Spleen (tissue), 7 donors: ENCODE measurements around the gene DECR2.
A peak's percentile ranks its signal among the peaks of the same experiment; 100 is the strongest.

Experiments used
- POLR2A ChIP-seq, 3 donors: fragments of 450-650 bp; IDR thresholded peaks; one replicate each; pipeline ENCODE4 v1.5.1; 2017; ENCODE audit warnings: antibody characterized with exemption in 3 of 3, mild to moderate bottlenecking in 1 of 3
- POLR2AphosphoS5 ChIP-seq, 3 donors: sonication (generic); formaldehyde crosslinking; IDR thresholded peaks; one replicate each; pipeline ENCODE4 v1.5.1; 2017; ENCODE audit warnings: antibody characterized with exemption in 3 of 3
- TF ChIP-seq, protein P1 (sequence below), 11 experiments: fragments of 200-600 bp in 7 of 11; fragments of 450-650 bp in 4 of 11; sonication (generic) in 4 of 11; IDR thresholded peaks in 8 of 11; conservative IDR thresholded peaks in 3 of 11; 1 replicate in 7 of 11; 2 replicates in 4 of 11; pipeline versions ENCODE4 v1.4.0 to v1.8.0; 2016 to 2021; ENCODE audit warnings: antibody characterized with exemption in 11 of 11, inconsistent platforms in 4 of 11, mild to moderate bottlenecking in 1 of 11
- donor health status: DM: no; HTN: no; CAD: no; lungs with moderate emphysema.
- donor health status: DM: no; HTN: no; CAD: no.
- donor health status: DM: no; HTN: no; CAD: no.

DNA sequence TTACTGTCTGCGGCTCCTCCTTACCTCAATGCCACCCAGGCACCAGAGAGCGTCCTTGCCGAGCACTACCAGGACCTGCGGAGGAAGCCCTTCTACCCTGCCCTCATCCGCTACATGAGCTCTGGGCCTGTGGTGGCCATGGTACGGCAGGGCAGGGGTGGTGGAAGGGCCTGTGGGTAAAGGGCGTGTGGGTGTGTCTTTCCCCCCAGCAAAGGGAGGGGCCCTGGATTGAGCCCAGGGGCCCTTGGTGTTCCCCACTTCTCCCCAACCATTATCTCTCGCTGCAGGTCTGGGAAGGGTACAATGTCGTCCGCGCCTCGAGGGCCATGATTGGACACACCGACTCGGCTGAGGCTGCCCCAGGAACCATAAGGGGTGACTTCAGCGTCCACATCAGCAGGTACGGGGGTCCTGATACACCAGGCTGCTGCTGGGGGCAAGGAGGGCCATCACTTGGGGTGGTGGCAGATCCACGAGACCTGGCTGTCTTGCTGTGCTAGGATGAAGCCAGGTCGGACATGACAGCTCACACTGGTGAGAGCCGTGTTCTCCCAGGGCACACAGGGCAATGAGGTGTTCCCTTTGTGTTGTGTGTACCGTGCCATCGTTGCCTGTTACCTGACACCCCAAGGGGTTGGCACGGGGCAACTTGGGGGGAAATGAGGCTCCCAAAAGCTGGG, 2.2 kb upstream of the DECR2 start:
- TF ChIP-seq POLR2AphosphoS5 (IDR thresholded peaks at IDR 0.05), result peak in 1 of 3 donors; percentile 13
- TF ChIP-seq POLR2A (IDR thresholded peaks at IDR 0.05), result no peak
- TF ChIP-seq, protein P1, sequence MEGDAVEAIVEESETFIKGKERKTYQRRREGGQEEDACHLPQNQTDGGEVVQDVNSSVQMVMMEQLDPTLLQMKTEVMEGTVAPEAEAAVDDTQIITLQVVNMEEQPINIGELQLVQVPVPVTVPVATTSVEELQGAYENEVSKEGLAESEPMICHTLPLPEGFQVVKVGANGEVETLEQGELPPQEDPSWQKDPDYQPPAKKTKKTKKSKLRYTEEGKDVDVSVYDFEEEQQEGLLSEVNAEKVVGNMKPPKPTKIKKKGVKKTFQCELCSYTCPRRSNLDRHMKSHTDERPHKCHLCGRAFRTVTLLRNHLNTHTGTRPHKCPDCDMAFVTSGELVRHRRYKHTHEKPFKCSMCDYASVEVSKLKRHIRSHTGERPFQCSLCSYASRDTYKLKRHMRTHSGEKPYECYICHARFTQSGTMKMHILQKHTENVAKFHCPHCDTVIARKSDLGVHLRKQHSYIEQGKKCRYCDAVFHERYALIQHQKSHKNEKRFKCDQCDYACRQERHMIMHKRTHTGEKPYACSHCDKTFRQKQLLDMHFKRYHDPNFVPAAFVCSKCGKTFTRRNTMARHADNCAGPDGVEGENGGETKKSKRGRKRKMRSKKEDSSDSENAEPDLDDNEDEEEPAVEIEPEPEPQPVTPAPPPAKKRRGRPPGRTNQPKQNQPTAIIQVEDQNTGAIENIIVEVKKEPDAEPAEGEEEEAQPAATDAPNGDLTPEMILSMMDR (IDR thresholded peaks at IDR 0.05 in 8 of 11, conservative IDR thresholded peaks at IDR 0.05 in 3 of 11), result no peak
